Fibroblast of lung (primary cell): Measurements from ENCODE around the gene NTN4. TPM values are rescaled to one million over a fixed set of nuclear protein-coding genes. Genes with fewer than 3 reads are reported as not detected.

Experiments used
- DNase-seq, 2 donors: peaks; one replicate each; pipeline versions ENCODE4 v3.0.0 to v3.0.0-alpha.2; 2010; ENCODE audit warnings: low read depth in 2 of 2
- H2AFZ ChIP-seq: 2 replicates; pipeline ENCODE4 v1.5.1; 2012; ENCODE audit warnings: low read length, control low read depth, inconsistent platforms
- H3K27ac ChIP-seq: 2 replicates; pipeline ENCODE4 v1.5.1; 2011; ENCODE audit warnings: low read length, control low read depth; ENCODE audit not compliant: insufficient read depth
- H3K27me3 ChIP-seq: 2 replicates; pipeline ENCODE4 v1.5.1; 2011; ENCODE audit warnings: mild to moderate bottlenecking, low read length; ENCODE audit not compliant: control insufficient read depth, insufficient read depth
- H3K36me3 ChIP-seq: 2 replicates; pipeline ENCODE4 v1.5.1; 2011; ENCODE audit warnings: low read length; ENCODE audit not compliant: control insufficient read depth, insufficient read depth
- H3K4me1 ChIP-seq: 2 replicates; pipeline ENCODE4 v1.5.1; 2011; ENCODE audit warnings: low read length; ENCODE audit not compliant: control insufficient read depth, insufficient read depth; ENCODE audit errors: extremely low read depth
- H3K4me2 ChIP-seq: 2 replicates; pipeline ENCODE4 v1.5.1; 2011; ENCODE audit warnings: low read length, control low read depth; ENCODE audit not compliant: insufficient read depth; ENCODE audit errors: extremely low read depth
- H3K4me3 ChIP-seq, 4 experiments: fragments of 200-600 bp in 1 of 4; sonication (generic) in 1 of 4; replicated peaks in 1 of 4; 2 replicates each; pipeline ENCODE4 v1.5.1; 2011 to 2016; ENCODE audit warnings: low read length in 4 of 4, low read depth in 3 of 4, mild to moderate bottlenecking in 3 of 4, control low read depth in 2 of 4, inconsistent platforms in 1 of 4, mixed read lengths in 1 of 4; ENCODE audit not compliant: insufficient read depth in 1 of 4; ENCODE audit errors: control extremely low read depth in 1 of 4
- H3K79me2 ChIP-seq: 2 replicates; pipeline ENCODE4 v1.5.1; 2012; ENCODE audit warnings: mild to moderate bottlenecking, low read length, inconsistent platforms; ENCODE audit not compliant: control insufficient read depth, insufficient read depth
- H3K9ac ChIP-seq: 2 replicates; pipeline ENCODE4 v1.5.1; 2011; ENCODE audit warnings: mild to moderate bottlenecking, low read length, control low read depth; ENCODE audit not compliant: insufficient read depth
- H3K9me3 ChIP-seq: 2 replicates; pipeline ENCODE4 v1.5.1; 2012; ENCODE audit warnings: low read depth, low read length; ENCODE audit not compliant: control insufficient read depth, insufficient read depth
- H4K20me1 ChIP-seq: 2 replicates; pipeline ENCODE4 v1.5.1; 2011; ENCODE audit warnings: low read length; ENCODE audit not compliant: control insufficient read depth, insufficient read depth; ENCODE audit errors: extremely low read depth
- EZH2 ChIP-seq: IDR thresholded peaks from 2 replicates; pipeline ENCODE4 v1.5.1; 2012; ENCODE audit warnings: low read length, control low read depth, mild to moderate bottlenecking; ENCODE audit errors: missing control alignments
- polyA plus RNA-seq, 2 donors: library from polyadenylated mRNA; depleted of rRNA in 1 of 2; stranded (reverse) in 1 of 2; unstranded in 1 of 2; fragments of >200 nt; gene quantifications; 2 replicates each; pipeline ENCODE4 v1.2.1, GENCODE V29; 2011 to 2012; ENCODE audit warnings: missing spikeins in 1 of 2
- total RNA-seq: library from RNA; depleted of rRNA; stranded (reverse); fragments of >200 nt; gene quantifications from 2 replicates; pipeline ENCODE4 v1.2.1, GENCODE V29; 2014
- TF ChIP-seq, protein P1 (sequence below), 2 donors: IDR thresholded peaks in 1 of 2; conservative IDR thresholded peaks in 1 of 2; 1 replicate in 1 of 2; 2 replicates in 1 of 2; pipeline ENCODE4 v1.5.1; 2011 to 2012; ENCODE audit warnings: low read length in 2 of 2, control low read depth in 1 of 2, inconsistent platforms in 1 of 2, low read depth in 1 of 2, mild to moderate bottlenecking in 1 of 2

The NTN4 gene
- total and polyA plus RNA-seq, 2 donors (not counting 1 experiment from before 2014, with no cell fraction given), result 28.6 to 170 TPM

DNA sequence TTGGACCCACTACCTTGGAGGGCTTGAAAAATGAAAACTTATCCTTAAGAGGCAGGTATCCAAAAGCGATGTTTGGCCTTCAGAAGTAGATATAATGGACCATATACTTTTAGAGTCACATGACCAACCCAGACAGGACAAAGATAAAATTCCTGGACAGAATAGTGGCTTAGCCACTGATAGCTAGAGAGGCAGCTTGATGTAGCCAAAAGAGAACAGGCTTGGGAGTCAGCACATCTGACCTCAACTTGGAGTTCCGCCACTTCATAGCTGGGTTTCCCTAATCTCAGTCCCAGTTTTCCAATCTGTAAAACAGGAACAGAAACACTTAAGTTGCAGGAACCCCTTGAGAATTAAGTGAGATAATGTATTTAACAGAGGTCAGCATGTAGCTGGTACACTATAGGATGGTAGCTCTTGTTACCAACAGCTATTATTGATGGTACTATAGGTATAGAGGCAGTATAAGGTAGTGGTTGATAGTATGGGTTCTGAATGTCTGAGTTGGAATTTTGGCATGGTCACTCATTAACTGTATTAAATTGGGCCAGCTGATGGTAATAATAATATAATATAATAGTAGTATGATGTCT is 176.1 kb downstream of the NTN4 start:
- H3K4me1 ChIP-seq, result no peaks in the 10 kb centered on the region
- no peak overlapping the region for H3K4me2 ChIP-seq
- no peaks in the 10 kb centered on the region for H3K36me3 ChIP-seq

DNA sequence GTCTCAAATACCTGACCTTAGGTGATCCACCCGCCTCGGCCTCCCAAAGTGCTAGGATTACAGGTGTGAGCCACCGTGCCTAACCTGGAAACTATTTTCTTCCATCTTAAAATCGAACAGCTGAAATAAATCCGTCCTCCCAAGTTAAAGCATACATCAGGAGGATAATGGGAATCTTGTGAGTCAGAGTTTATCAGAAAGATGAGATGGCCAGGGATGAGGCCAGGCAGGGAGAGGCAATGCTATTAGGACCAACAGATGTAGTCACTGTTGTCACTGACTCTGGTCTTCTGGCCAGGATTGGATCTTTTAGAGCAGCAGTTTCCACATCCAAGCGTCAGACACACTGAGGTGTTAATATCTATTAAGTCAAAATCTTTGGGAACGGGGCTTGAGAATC is 177.5 kb downstream of the NTN4 start:
- no peaks in the 10 kb centered on the region for H3K4me1 ChIP-seq
- H3K9me3 ChIP-seq, result no peaks in the 10 kb centered on the region
- H2AFZ ChIP-seq, result no peak overlapping the region
- TF ChIP-seq EZH2, result no peak
- TF ChIP-seq, protein P1, sequence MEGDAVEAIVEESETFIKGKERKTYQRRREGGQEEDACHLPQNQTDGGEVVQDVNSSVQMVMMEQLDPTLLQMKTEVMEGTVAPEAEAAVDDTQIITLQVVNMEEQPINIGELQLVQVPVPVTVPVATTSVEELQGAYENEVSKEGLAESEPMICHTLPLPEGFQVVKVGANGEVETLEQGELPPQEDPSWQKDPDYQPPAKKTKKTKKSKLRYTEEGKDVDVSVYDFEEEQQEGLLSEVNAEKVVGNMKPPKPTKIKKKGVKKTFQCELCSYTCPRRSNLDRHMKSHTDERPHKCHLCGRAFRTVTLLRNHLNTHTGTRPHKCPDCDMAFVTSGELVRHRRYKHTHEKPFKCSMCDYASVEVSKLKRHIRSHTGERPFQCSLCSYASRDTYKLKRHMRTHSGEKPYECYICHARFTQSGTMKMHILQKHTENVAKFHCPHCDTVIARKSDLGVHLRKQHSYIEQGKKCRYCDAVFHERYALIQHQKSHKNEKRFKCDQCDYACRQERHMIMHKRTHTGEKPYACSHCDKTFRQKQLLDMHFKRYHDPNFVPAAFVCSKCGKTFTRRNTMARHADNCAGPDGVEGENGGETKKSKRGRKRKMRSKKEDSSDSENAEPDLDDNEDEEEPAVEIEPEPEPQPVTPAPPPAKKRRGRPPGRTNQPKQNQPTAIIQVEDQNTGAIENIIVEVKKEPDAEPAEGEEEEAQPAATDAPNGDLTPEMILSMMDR (conservative IDR thresholded peaks at IDR 0.05 in 1 of 2, IDR thresholded peaks at IDR 0.05 in 1 of 2; ENCODE audit: low read depth in 1 of 2, low read length in 2 of 2), result no peak
- H3K36me3 ChIP-seq, result no peaks in the 10 kb centered on the region
- H3K4me3 ChIP-seq, result no peak overlapping the region
- no peaks in the 10 kb centered on the region for H4K20me1 ChIP-seq
- H3K27me3 ChIP-seq, result no peaks in the 10 kb centered on the region
- H3K27ac ChIP-seq, result no peak overlapping the region
- no peaks in the 10 kb centered on the region for H3K79me2 ChIP-seq
- no peak for DNase-seq
- H3K4me2 ChIP-seq, result no peak overlapping the region
- no peak overlapping the region for H3K9ac ChIP-seq

More for the DNA sequence above, 176.1 kb downstream of the NTN4 start:
- no peak overlapping the region for H3K27ac ChIP-seq
- no peak for DNase-seq
- no peaks in the 10 kb centered on the region for H4K20me1 ChIP-seq
- H3K79me2 ChIP-seq, result no peaks in the 10 kb centered on the region
- no peaks in the 10 kb centered on the region for H3K27me3 ChIP-seq
- H3K9me3 ChIP-seq, result no peaks in the 10 kb centered on the region
- no peak overlapping the region for H2AFZ ChIP-seq
- TF ChIP-seq, protein P1 (conservative IDR thresholded peaks at IDR 0.05 in 1 of 2, IDR thresholded peaks at IDR 0.05 in 1 of 2; ENCODE audit: low read depth in 1 of 2, low read length in 2 of 2), result no peak
- TF ChIP-seq EZH2, result no peak
- H3K4me3 ChIP-seq, result no peak overlapping the region
- no peak overlapping the region for H3K9ac ChIP-seq

DNA sequence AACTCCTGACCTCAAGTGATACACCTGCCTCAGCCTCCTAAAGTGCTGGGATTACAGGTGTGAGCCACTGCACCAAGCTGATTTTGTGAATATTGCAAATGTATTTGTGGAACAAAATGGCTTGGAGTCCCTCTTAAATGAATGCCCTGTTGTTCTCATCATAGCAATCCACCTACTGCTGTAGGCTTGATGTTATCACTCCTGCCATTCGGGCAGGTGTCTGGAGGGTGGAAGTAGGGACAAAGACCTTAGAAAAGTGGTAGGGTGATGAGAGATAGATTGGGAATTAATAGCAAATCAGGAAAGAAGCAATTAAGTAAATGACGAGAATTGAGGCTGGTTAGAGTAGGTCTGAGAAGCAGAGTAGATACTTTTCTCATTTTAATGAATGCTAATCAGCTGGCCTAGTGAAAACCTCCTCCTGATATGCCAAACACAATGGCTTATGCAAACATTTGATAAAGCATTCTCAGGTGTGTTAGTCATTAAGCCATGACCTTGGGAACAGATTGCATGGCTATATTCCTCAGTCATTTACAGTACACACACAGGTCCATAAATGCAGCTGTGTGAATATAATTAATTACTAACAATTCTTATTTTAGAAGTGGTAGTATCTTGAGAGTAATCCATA is 178.8 kb downstream of the NTN4 start:
- H3K9me3 ChIP-seq, result no peaks in the 10 kb centered on the region

More for the DNA sequence above, 178.8 kb downstream of the NTN4 start:
- no peaks in the 10 kb centered on the region for H3K27me3 ChIP-seq
- no peaks in the 10 kb centered on the region for H3K79me2 ChIP-seq
- no peaks in the 10 kb centered on the region for H3K36me3 ChIP-seq
- no peak overlapping the region for H2AFZ ChIP-seq
- peak in 1 of 2 donors; percentile 75 for DNase-seq
- no peaks in the 10 kb centered on the region for H4K20me1 ChIP-seq
- TF ChIP-seq, protein P1 (conservative IDR thresholded peaks at IDR 0.05 in 1 of 2, IDR thresholded peaks at IDR 0.05 in 1 of 2; ENCODE audit: low read depth in 1 of 2, low read length in 2 of 2), result no peak
- no peak for TF ChIP-seq EZH2
- no peak overlapping the region for H3K9ac ChIP-seq
- H3K27ac ChIP-seq, result no peak overlapping the region
- no peaks in the 10 kb centered on the region for H3K4me1 ChIP-seq
- H3K4me3 ChIP-seq, result no peak overlapping the region
- no peak overlapping the region for H3K4me2 ChIP-seq
